ENCODE measurements around the gene GFOD1. TPM values are rescaled to one million over a fixed set of nuclear protein-coding genes. Genes with fewer than 3 reads are reported as not detected.
"Not testable (repeated sequence)": the region's sequence is repeated elsewhere in the genome, so short reads cannot be mapped to it uniquely, and the experiment has no call there.

The GFOD1 gene
- polyA plus RNA-seq, 3 donors, result 2.0 to 8.0 (median 6.5) TPM

DNA sequence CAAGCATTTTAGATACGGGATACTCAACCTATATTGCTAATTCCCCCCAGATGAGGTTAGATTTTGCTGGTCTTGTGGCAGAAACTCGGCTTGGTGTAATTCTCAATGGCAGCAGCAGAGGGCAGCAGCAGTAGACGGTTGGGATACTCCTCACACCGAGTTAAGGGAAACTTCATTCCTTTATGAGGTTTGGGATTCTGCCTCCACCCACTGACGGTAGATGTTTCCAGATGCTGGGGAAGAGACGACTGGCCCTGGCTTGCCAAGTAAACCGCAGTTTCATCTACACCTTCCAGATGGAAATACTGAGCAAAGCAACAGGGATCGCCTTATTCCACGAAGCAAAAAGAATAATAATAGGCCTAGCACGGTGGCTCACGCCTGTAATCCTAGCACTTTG lies 150.8 kb downstream of the GFOD1 start:
- WGBS, 3 donors, result 23 to 30% (median 27%) methylated on average over 11 of the region's 11 CpGs
- no peak overlapping the region for H3K27ac ChIP-seq (ENCODE audit: low read depth, low read length)

DNA sequence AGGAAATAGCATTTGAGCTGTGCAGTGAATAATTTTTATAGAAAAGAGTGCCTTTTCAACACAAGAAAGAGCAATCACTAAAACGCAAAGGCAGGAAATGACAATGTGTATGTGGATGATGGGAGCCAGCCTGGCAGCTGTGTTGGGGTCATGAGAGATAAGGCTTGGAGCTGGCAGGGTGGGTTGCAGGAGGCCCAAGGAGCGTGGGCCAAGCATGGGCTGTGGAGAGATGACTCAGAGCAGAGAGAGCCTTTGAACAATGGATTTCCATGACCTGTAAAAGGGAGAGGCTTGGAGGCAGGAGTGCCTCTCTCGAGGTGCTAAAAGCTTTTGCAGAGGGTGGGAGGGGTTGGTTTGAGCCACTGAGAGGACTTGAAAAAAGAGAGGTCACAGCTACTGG lies 152.4 kb downstream of the GFOD1 start:
- 35 to 49% (median 42%) methylated on average over 3 of the region's 3 CpGs for WGBS, 3 donors
- no peak overlapping the region for H3K27ac ChIP-seq (ENCODE audit: low read depth, low read length)

DNA sequence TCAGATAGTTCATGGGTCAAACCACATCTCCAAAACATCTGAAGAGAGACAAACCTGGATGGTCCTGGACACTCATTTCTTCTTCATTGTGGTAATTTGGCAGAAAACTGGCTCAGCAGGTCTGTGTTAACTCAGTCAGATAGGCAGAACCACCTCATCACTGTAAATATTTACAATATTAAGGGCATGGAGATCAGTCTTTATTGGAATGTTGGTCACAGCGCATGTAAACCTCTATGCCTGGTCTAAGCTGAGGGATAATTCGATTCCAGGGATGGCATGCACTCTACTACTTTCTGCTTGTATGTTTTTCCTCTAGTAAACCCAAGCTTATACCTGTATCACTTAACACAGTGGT lies 155.1 kb downstream of the GFOD1 start:
- 78 to 84% (median 78%) methylated on average over 2 of the region's 2 CpGs for WGBS, 3 donors
- H3K27ac ChIP-seq (ENCODE audit: low read depth, low read length), result no peak overlapping the region

DNA sequence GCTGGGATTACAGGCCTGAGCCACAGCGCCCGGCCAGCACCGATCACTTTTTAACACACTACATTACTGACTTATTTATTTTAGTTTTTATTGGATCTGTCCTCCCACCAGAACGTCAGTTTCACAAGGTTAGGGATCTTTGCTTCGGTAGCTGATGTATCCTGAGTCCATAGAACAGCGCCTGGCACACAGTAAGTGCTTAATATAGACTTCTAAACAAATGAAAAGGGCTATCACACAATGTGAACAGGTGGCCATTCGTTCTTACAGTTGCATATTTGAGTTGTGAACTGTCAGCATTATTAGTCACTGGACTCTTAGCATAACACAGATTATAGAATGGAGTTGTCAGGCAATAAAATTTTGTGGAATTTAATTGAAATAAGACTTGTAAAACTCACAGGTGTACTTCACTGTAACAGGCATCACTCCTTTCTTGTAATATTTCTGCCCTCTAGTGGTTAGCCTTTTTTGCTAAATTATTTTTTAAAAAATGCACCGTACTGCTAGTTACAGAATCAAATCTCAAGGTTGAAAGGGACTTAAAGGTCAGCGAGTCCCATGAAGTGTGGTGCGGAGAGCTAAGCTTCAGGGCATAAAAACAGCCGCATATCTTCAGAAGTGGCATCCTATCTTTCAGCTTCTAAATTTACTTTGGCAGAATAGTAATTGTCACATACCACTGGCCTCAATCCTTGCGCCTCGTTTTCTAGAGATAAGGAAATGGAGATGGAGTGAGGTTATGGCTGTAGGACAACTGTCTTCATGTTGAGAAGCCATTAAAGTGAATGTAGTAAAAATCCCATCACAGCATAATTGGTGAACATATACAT lies 155.7 kb downstream of the GFOD1 start:
- H3K27ac ChIP-seq (ENCODE audit: low read depth, low read length), result no peak overlapping the region
- 45 to 65% (median 57%) methylated on average over 13 of the region's 13 CpGs for WGBS, 3 donors

DNA sequence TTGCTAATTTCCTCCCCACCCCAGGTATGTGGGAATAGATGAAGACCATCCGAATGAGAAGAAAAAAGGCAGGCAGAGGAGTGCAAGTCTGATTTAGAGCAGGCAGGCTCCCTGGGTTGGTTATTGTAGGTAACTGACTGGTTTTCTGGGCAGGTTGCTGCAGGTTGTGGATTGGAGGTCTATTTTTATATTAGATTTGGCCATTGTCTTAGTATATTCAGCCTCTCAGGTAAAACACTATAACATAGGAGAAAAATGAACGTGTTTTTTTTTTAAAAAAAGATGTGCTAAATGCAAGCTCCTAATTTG lies 158.6 kb downstream of the GFOD1 start:
- WGBS, 3 donors, result 2 to 5% (median 2%) methylated on average over 2 of the region's 2 CpGs
- peak overlapping the region; percentile 38 for H3K27ac ChIP-seq (ENCODE audit: low read depth, low read length)

DNA sequence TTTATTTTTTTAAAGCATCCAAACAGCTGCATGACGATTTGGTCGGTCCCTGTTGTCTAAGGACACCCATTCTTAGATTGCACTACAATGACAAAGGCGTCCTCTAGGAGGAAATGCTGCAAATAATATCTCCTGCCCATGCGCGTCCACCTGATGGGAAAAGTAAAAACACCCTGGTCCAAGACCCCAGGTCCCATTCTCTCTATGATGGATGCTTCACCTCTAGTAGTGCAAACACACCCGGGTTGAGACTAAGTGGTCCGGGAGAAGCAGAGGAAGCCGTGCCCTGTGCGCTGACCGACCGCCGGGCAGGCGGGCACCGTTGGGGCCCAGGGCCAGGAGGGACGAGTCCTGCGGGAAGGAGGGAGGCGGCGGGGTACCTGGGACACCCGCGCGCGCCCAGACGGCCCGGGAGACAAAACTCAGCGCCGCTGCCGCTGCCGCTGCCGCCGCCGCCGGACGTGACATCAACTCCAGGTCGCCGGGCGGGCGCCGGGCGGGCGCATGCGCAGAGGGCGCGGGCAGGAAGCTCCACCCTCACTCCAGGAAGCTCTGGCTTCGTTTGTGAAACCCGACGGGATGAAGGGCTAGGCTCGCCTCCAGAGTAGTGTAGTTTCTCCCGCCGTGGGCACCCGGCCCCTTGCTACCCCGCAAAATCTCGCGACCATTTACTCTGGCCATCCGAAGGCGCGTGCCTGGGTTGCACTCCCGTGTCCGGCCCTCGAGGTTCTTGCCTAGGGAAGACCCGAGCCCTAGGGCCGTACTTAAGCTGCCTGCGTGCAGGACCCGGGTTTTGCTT lies 159.1 kb downstream of the GFOD1 start, which contains the start of gene TBC1D7:
TBC1D7 (minus strand) TSS at position 462 of the 799 bp plus-strand sequence. CDS start 1,639 bp downstream, outside the sequence.
- peak within 1 kb of the TSS; percentile 71 for H3K27ac ChIP-seq (ENCODE audit: low read depth, low read length)
- 0 to 1% (median 1%) methylated on average over 56 to 63 of the region's 63 CpGs for WGBS, 3 donors

DNA sequence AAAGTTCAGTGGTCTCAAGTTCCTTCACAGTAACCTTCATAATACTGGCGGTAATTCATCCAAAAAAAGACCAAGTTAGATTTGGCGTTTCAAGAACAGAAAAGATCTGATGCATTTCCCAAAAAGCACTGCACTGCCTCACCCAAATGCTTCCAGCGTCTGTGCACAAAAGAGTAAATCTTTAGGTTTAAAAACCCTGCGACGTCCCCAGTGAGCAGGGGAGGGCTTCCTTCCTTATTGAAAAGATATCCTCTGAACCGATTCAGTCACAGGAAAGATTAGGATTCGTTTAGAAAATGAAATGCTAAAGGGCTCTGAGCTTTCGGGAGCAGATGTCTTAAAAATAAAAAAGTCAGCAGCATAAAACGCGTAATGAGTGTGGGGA lies 159.7 kb downstream of the GFOD1 start:
- no peak overlapping the region for H3K27ac ChIP-seq (ENCODE audit: low read depth, low read length)
- WGBS, 3 donors, result 0 to 1% (median 0%) methylated on average over 10 of the region's 10 CpGs

DNA sequence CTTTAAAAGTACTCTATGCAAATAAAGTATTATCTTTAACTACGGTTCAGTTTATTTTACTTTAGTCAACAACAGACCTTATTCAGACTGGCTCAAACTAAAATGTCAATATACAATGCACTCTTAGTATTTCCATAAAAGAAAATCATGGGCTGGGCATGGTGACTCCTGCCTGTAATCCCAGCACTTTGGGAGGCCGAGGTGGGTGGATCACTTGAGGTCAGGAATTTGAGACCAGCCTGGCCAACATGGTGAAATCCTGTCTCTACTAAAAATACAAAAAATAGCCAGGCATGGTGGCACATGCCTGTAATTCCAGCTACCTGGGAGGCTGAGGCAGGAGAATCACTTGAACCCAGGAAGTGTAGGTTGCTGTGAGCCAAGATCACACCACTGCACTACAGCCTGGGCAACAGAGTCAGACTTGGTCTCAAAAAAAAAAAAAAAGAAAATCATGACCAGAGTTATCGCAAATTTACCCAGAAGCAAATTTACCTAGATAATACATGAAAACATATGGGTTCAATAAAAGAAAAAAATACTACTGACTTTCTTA lies 161.3 kb downstream of the GFOD1 start:
- not testable (repeated sequence) for H3K27ac ChIP-seq (ENCODE audit: low read depth, low read length)
- 64 to 94% (median 93%) methylated on average over 3 of the region's 3 CpGs for WGBS, 3 donors

DNA sequence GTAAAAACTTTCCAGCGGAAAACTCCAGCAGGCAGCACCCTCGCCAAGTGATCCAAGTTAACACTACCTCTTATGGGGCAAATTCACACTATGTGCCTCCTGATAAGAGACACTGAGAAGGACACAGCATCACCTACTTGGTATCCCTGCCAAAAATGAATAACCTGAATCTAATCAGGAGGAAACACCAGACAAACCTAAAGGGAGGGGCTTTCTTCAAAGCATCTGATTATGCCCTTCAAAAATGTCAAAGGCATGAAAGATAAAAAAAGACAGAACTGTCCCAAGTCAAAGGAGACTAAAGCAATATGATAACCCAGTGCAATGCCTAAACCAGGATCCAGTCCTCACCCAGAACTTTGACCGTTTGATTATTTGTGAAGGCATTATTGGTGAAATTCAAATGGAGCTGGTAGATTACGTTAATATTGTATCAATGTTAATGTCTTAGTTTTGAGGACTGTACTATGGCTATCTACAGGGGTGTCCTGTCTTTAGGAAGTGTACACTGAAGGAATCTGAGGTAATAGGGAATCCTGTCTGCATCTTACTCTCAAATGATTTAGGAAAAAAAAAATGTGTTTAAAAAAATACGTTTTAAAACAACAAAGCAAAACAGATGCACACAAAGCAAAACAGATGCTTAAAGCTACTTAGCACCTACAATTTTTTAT lies 167.4 kb downstream of the GFOD1 start:
- 93 to 96% (median 95%) methylated on average over 5 of the region's 5 CpGs for WGBS, 3 donors
- H3K27ac ChIP-seq (ENCODE audit: low read depth, low read length), result no peak overlapping the region

DNA sequence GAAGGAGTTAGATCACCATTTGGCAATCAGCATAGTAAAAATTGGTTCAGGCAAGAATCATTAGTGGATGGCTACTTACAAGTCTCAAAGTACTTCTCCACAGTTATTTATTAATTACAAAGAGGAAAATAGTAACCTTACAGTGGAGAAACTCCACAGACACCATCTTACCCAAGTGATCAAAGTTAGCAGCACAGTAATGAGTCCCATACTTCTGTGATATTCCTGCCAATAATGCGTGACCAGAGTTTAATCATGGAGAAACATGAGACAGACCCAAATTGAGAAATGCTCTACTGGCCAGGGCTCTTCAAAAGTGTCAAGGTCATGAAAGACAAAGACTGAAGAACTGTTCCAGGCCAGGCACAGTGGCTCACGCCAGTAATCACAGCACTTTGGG lies 168.6 kb downstream of the GFOD1 start:
- WGBS, 3 donors, result 91 to 94% (median 92%) methylated on average over 2 of the region's 2 CpGs
- no peak overlapping the region for H3K27ac ChIP-seq (ENCODE audit: low read depth, low read length)

DNA sequence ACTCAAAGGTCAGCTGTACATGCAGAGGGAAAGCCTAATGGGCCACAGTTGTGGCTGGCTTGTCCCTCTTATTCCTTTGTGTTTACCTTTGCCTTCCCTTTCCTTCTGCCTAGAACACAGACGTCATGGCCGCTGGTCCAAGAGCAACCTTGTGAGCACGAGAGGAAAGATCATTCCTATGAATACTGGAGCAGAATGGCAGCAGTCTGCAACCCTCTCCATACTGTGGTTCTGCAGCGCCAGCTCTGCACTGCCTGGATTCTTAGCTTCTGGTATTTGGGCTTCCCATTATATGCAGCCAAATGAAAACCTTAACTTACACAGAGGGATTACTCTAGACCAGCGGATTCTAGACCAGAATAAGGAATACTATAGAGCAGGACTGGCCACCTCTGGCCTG lies 171.5 kb downstream of the GFOD1 start:
- H3K27ac ChIP-seq (ENCODE audit: low read depth, low read length), result no peak overlapping the region
- WGBS, 3 donors, result 96 to 97% (median 96%) methylated on average over 5 of the region's 5 CpGs

DNA sequence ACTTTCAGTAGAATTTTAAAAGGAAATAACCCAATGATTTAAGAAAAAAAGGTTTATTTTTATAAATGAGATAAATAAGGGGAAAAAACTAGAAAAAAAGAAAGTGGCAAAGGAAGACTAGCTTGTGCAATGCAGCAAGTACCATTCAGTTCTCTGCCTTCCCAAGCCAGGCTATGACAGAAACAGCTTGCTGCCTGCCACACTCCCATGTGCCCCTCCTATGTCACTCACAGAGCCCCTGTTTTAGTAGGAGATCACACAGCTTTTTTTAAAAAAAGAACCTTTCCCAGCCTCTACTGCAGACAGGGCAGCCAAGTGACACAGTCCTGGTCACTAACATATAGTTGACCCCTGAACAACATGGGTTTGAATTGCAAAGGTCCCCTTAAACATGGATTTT lies 172.6 kb downstream of the GFOD1 start:
- no peak overlapping the region for H3K27ac ChIP-seq (ENCODE audit: low read depth, low read length)

DNA sequence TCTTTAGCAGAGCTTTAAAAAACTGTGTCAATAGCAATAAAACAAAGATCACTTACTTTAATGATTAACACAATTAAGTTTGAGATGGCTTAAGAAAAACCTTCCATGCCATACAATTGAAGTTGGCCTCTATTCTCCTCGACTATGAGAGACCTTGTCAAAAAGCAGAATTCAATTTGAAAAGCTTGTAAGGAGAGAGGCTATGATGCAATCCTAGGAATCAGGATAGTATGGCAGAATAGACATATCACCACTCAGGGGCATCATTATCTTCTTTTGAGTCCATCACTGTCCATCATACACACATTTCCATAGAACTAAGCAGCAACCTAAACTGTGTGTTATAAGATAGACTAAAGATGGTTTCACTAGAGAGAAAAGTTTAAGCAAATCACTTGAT lies 176.2 kb downstream of the GFOD1 start:
- no peak overlapping the region for H3K27ac ChIP-seq (ENCODE audit: low read depth, low read length)
- 0 to 84% (median 40%) methylated on average over 1 of the region's 1 CpG for WGBS, 3 donors

DNA sequence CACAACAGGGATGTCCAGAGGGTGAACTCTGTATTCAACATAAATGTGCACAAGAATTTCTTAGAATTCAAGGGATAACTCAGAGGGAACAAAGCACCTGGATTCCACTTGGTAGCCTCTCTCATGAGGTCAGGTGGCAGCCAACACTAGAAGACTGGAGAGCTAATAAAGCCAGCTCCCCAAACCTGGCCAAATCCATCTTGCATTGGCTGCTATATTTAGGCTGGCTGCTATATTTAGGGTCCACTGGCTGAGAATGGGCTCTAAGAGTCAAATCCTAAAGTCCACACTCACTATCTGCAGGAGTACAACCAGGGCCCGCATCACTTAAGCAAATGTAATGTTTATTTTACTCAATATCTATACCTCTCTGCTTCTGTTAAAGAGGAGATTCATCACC lies 179.1 kb downstream of the GFOD1 start:
- no peak overlapping the region for H3K27ac ChIP-seq (ENCODE audit: low read depth, low read length)

More for the DNA sequence above, 179.1 kb downstream of the GFOD1 start:
- 73 to 94% (median 94%) methylated on average over 1 of the region's 1 CpG for WGBS, 3 donors

Other genes starting within 250 kb of the GFOD1 start
- 10 to 100 TPM in 1 of 3 donors, 1 to 10 TPM in 2; 6.6 to 10.8 (median 9.2) TPM for gene TBC1D7, start 159.1 kb downstream of the GFOD1 start, polyA plus RNA-seq
- gene SIRT5, start 87.0 kb upstream of the GFOD1 start, polyA plus RNA-seq, result 1 to 10 TPM; 3.7 to 8.1 (median 5.9) TPM
- gene NOL7, start 127.7 kb upstream of the GFOD1 start, polyA plus RNA-seq, result 10 to 100 TPM; 46.8 to 58.0 (median 56.3) TPM
- gene RANBP9, start 224.2 kb upstream of the GFOD1 start, polyA plus RNA-seq, result 10 to 100 TPM; 10.6 to 24.9 (median 20.7) TPM